GM19468 (cell line): ENCODE data around the gene EZH1.

ENCODE experiments used
- ATAC-seq: cut with Tn5 transposase; IDR thresholded peaks from one replicate; pipeline ENCODE4 v1.9.1; 2021; ENCODE audit warnings: mild to moderate bottlenecking, moderate library complexity, moderate number of reproducible peaks; ENCODE audit not compliant: unreplicated experiment; ENCODE audit errors: extremely low read depth

EZH1 gene

GRCh38 chr17:42685831-42686230 is 59.0 kb downstream of the EZH1 start:
- no peak for ATAC-seq

GRCh38 chr17:42684929-42685556 is 59.8 kb downstream of the EZH1 start:
- no peak for ATAC-seq

GRCh38 chr17:42683407-42684034 is 61.3 kb downstream of the EZH1 start:
- no peak for ATAC-seq

GRCh38 chr17:42682722-42683403 is 62.0 kb downstream of the EZH1 start:
- ATAC-seq: no peak

- ATAC-seq: no peak
These were observed 62.7 kb downstream of the EZH1 start, which contains the start of gene CNTNAP1 for GRCh38 chr17:42681976-42682721. TSS of gene CNTNAP1 (plus strand) at chr17:42682531. CDS start at chr17:42682830, 299 bp downstream.

GRCh38 chr17:42680331-42680808 is 64.5 kb downstream of the EZH1 start:
- no peak for ATAC-seq

- ATAC-seq: no peak
These were observed 65.1 kb downstream of the EZH1 start for GRCh38 chr17:42679492-42680330.

- ATAC-seq: no peak
These were observed 65.8 kb downstream of the EZH1 start for GRCh38 chr17:42678951-42679491.

GRCh38 chr17:42677921-42678781 is 66.7 kb downstream of the EZH1 start:
- no peak for ATAC-seq

GRCh38 chr17:42677012-42677857 is 67.6 kb downstream of the EZH1 start:
- ATAC-seq: peak; percentile 58

GRCh38 chr17:42676424-42677011 is 68.3 kb downstream of the EZH1 start, which contains the start of gene PLEKHH3:
TSS of gene PLEKHH3 (minus strand) at chr17:42676994. CDS start at chr17:42676563, 431 bp downstream.
- no peak for ATAC-seq

GRCh38 chr17:42675965-42676423 is 68.8 kb downstream of the EZH1 start:
- no peak for ATAC-seq

GRCh38 chr17:42675348-42675964 is 69.4 kb downstream of the EZH1 start:
- ATAC-seq: no peak

GRCh38 chr17:42674755-42675347 is 70.0 kb downstream of the EZH1 start:
- ATAC-seq: no peak

- no peak for ATAC-seq
These were observed 70.7 kb downstream of the EZH1 start for GRCh38 chr17:42673885-42674754.
